ENCODE results near the gene SRRM5. TPM values are rescaled to one million over a fixed set of nuclear protein-coding genes. Genes with fewer than 3 reads are reported as not detected.

SRRM5 gene
- total and polyA plus RNA-seq, 4 donors: 0.22 to 0.49 (median 0.31) TPM; not detected in 1

DNA sequence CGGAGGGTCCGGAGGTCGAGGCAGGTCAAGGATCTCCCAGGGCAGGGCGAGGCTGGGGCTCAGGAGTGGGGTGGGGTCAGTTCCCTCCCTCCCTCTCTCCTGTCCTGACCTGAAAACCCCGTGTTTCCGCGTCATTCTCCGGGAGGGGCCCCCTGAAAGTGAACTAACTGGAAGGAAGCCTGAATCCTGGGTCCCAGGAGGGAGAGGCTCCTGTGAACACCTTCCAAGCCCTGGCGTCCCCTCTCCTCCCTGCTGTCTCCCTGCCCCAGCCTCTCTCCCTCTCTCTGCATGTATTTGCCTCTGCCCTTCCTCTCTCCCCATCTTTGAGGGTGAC, 28.5 kb downstream of the SRRM5 start:
- Histone ChIP-seq H3K27me3 (ENCODE audit: control insufficient read depth in 3 of 3, insufficient read depth in 3 of 3, low read length in 2 of 3) (peaks cover 0 to 29% (median 28%) of the 10 kb centered on the region in 3 donors), H3K9ac (ENCODE audit: insufficient read depth in 1 of 2, low read length in 2 of 2) (no peak overlapping the region), H3K4me1 (ENCODE audit: control insufficient read depth in 5 of 5, insufficient read depth in 5 of 5, low read length in 5 of 5) (peaks cover 0 to 10% (median 5%) of the 10 kb centered on the region in 5 donors), H3K36me3 (ENCODE audit: control insufficient read depth in 4 of 4, insufficient read depth in 4 of 4, low read length in 4 of 4) (no peaks in the 10 kb centered on the region), H3K4me3 (peak overlapping the region; percentile 55), H3K27ac (ENCODE audit: low read depth in 1 of 2, low read length in 1 of 2) (no peak overlapping the region), H3K9me3 (ENCODE audit: control insufficient read depth in 4 of 4, insufficient read depth in 3 of 4, low read length in 3 of 4) (no peaks in the 10 kb centered on the region)
- 6 to 14% methylated on average over 3 to 9 of the region's 9 CpGs for WGBS, 2 donors
- no peak for DNase-seq
- TF ChIP-seq, protein P1, sequence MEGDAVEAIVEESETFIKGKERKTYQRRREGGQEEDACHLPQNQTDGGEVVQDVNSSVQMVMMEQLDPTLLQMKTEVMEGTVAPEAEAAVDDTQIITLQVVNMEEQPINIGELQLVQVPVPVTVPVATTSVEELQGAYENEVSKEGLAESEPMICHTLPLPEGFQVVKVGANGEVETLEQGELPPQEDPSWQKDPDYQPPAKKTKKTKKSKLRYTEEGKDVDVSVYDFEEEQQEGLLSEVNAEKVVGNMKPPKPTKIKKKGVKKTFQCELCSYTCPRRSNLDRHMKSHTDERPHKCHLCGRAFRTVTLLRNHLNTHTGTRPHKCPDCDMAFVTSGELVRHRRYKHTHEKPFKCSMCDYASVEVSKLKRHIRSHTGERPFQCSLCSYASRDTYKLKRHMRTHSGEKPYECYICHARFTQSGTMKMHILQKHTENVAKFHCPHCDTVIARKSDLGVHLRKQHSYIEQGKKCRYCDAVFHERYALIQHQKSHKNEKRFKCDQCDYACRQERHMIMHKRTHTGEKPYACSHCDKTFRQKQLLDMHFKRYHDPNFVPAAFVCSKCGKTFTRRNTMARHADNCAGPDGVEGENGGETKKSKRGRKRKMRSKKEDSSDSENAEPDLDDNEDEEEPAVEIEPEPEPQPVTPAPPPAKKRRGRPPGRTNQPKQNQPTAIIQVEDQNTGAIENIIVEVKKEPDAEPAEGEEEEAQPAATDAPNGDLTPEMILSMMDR (IDR thresholded peaks at IDR 0.05; ENCODE audit: control extremely low read depth, extremely low read depth): no peak
- no peak for ATAC-seq (ENCODE audit: insufficient read depth, low FRiP score)

DNA sequence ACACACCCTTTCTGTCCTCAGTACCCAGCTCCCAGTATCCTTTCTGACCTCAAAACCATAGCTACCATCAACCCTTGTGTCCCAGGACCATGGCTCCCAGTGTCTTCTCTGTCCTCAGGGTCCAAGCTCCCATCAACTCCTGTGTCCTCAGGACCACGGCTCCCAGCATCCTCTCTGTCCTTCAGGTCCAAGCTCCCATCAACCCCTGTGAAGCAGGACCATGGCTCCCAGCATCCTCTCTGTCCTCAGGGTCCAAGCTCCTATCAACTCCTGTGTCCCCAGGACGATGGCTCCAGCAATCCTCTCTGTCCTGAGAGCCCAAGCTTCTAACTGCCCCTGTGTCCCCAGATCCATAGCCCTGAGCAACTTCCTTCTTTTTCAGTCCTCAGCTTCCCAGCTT, 29.4 kb downstream of the SRRM5 start:
- no peak overlapping the region for H3K4me3 ChIP-seq
- peaks cover 0 to 29% (median 28%) of the 10 kb centered on the region in 3 donors for H3K27me3 ChIP-seq (ENCODE audit: control insufficient read depth in 3 of 3, insufficient read depth in 3 of 3, low read length in 2 of 3)
- H3K9me3 ChIP-seq (ENCODE audit: control insufficient read depth in 4 of 4, insufficient read depth in 3 of 4, low read length in 3 of 4): no peaks in the 10 kb centered on the region
- no peak overlapping the region for H3K27ac ChIP-seq (ENCODE audit: low read depth in 1 of 2, low read length in 1 of 2)
- H3K36me3 ChIP-seq (ENCODE audit: control insufficient read depth in 4 of 4, insufficient read depth in 4 of 4, low read length in 4 of 4): no peaks in the 10 kb centered on the region
- H3K4me1 ChIP-seq (ENCODE audit: control insufficient read depth in 5 of 5, insufficient read depth in 5 of 5, low read length in 5 of 5): peaks cover 0 to 10% (median 4%) of the 10 kb centered on the region in 5 donors
- no peak overlapping the region for H3K9ac ChIP-seq (ENCODE audit: insufficient read depth in 1 of 2, low read length in 2 of 2)
- TF ChIP-seq, protein P1 (IDR thresholded peaks at IDR 0.05; ENCODE audit: control extremely low read depth, extremely low read depth): no peak
- ATAC-seq (ENCODE audit: insufficient read depth, low FRiP score) (no peak), DNase-seq (no peak)
- 86 to 89% methylated on average over 2 of the region's 2 CpGs for WGBS, 2 donors

DNA sequence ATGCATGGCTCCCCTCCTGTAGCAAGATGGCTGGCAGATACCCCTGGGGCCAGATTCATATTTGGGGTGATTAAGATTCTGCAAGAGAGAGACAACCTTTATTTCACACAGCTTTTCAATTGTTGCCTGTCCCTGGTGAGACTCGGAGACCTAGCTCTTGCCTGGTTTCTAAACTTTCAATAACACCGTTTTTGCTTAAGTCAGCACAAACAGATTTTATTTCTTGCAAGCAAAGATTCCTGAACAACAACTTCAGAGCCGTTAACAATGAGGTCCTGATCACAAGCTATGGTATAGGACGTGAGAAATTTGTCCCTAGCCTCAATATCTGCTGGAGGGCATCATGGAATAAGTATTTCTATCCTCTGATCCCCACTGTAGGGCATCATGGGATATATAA, 30.6 kb downstream of the SRRM5 start:
- Histone ChIP-seq H3K4me3 (no peak overlapping the region), H3K4me1 (ENCODE audit: control insufficient read depth in 5 of 5, insufficient read depth in 5 of 5, low read length in 5 of 5) (peaks cover 0 to 10% (median 4%) of the 10 kb centered on the region in 5 donors), H3K27me3 (ENCODE audit: control insufficient read depth in 3 of 3, insufficient read depth in 3 of 3, low read length in 2 of 3) (peaks cover 0 to 28% (median 25%) of the 10 kb centered on the region in 3 donors), H3K9me3 (ENCODE audit: control insufficient read depth in 4 of 4, insufficient read depth in 3 of 4, low read length in 3 of 4) (peaks cover 0 to 3% (median 0%) of the 10 kb centered on the region in 4 donors), H3K9ac (ENCODE audit: insufficient read depth in 1 of 2, low read length in 2 of 2) (no peak overlapping the region), H3K36me3 (ENCODE audit: control insufficient read depth in 4 of 4, insufficient read depth in 4 of 4, low read length in 4 of 4) (peaks cover 0 to 2% (median 0%) of the 10 kb centered on the region in 4 donors), H3K27ac (ENCODE audit: low read depth in 1 of 2, low read length in 1 of 2) (no peak overlapping the region)
- TF ChIP-seq, protein P1 (IDR thresholded peaks at IDR 0.05; ENCODE audit: control extremely low read depth, extremely low read depth): no peak
- DNase-seq: no peak
- ATAC-seq (ENCODE audit: insufficient read depth, low FRiP score): no peak
- WGBS, 2 donors: 85 to 93% methylated on average over 4 of the region's 4 CpGs

DNA sequence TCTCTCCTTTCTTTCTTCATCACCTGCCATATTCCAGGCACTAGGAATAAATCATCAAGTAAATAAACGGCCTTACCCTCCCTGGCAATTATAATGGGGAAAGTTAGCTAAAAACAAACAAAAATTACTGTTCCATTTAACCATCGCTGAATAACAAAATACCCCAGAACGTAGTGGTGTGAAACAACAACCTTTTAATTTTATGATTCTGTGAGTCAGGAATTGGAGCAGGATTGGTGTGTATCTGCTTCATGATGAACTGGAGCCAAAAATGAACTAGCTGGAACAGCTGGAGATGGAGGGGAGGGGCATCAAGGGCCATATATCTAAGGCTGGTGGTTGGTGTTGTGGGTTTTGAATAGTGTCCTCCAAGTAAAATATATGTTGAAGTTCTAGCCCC, 31.4 kb downstream of the SRRM5 start:
- DNase-seq: peak in 2 of 3 donors; percentile 39 to 43
- Histone ChIP-seq H3K4me1 (ENCODE audit: control insufficient read depth in 5 of 5, insufficient read depth in 5 of 5, low read length in 5 of 5) (peaks cover 0 to 10% (median 4%) of the 10 kb centered on the region in 5 donors), H3K36me3 (ENCODE audit: control insufficient read depth in 4 of 4, insufficient read depth in 4 of 4, low read length in 4 of 4) (peaks cover 0 to 6% (median under 1%) of the 10 kb centered on the region in 4 donors), H3K4me3 (no peak overlapping the region), H3K27me3 (ENCODE audit: control insufficient read depth in 3 of 3, insufficient read depth in 3 of 3, low read length in 2 of 3) (peaks cover 0 to 24% (median 20%) of the 10 kb centered on the region in 3 donors), H3K9ac (ENCODE audit: insufficient read depth in 1 of 2, low read length in 2 of 2) (no peak overlapping the region), H3K9me3 (ENCODE audit: control insufficient read depth in 4 of 4, insufficient read depth in 3 of 4, low read length in 3 of 4) (peaks cover 0 to 3% (median 0%) of the 10 kb centered on the region in 4 donors), H3K27ac (ENCODE audit: low read depth in 1 of 2, low read length in 1 of 2) (no peak overlapping the region)
- no peak for ATAC-seq (ENCODE audit: insufficient read depth, low FRiP score)
- 82 to 83% methylated on average over 3 of the region's 3 CpGs for WGBS, 2 donors
- TF ChIP-seq, protein P1 (IDR thresholded peaks at IDR 0.05; ENCODE audit: control extremely low read depth, extremely low read depth): no peak

Data from lung (tissue), 12 donors.